Activated CD8-positive, alpha-beta memory T cell treated with anti-CD3 and anti-CD28 coated beads for 36 hours (primary cell): ENCODE measurements around the gene PRKD3. TPM values are rescaled to one million over a fixed set of nuclear protein-coding genes. Genes with fewer than 3 reads are reported as not detected.

Source experiments
- CTCF ChIA-PET: fragments of 350-600 bp; sonication (Branson Sonifier 250); formaldehyde crosslinking; loops from one replicate; lab custom pipeline; 2021; ENCODE audit warnings: antibody characterized with exemption; lab: Charles Lee
- POLR2A ChIA-PET: fragments of 350-600 bp; sonication (Branson Sonifier 250); formaldehyde crosslinking; loops from one replicate; lab custom pipeline; 2021; ENCODE audit warnings: antibody characterized with exemption; lab: Charles Lee
- total RNA-seq, 2 experiments: library from RNA; stranded (reverse); gene quantifications; one replicate each; pipeline ENCODE4 v1.2.3, GENCODE V29; 2021

PRKD3 gene
- 10 to 100 TPM; 61.0 to 67.1 TPM for total RNA-seq

DNA sequence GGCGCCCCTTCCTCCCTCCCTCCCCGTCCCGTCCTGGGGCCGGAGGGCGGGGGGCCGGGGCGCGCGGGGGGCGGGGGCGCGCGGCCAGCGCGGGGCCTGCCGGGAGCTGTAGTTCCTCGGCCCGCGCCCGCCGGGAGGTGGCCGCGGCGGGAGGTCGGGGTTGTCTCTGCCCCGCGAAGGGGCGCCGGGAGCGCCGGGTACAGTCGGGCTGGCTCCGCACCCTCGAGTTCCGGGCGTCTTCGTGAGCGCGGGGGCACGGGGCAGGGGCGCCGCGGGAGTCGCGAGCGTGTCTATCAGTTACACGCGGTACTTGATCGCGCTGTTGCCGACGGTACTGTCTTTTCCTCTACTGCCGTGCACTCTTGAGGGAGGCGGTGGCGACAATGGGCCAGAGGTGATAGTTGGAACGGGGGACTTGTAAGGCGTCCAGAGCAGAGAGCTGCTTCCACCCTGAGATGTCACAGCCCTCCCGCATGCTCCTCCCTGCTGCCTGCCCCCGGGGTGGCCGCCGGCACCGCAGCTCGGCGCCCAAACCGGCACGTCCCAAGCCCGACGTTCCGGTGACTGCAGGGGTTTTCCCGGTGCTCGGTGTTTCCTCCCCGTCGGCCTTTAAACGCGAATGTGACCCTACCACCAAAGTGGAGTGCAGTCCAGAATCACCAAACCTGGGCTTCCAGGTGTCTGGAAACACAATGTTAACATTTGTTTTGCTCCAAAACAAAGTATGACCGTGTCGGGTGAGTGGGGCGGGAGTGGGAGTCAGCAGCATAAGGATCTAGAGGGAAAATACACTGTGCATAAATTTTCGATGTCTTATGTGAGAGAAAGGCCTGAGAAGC is at the start of gene PRKD3:
Gene PRKD3 (minus strand): TSS at position 48 of the 839 bp plus-strand sequence. CDS start 8,309 bp downstream, outside the sequence.
- ChIA-PET POLR2A (interaction anchor here (0.5 to 1.2 kb wide), 3 partner anchors 11 to 1341 kb away, joined by 3 to 4 read pairs (median 3); partner anchors contain the start of gene GALM), CTCF (interaction anchor here (0.6 kb wide), 1 partner anchor 161 kb away, joined by 3 read pairs; no protein-coding TSS in a partner anchor)

- ChIA-PET CTCF (no interaction called here), POLR2A (interaction anchor here (0.7 kb wide), 1 partner anchor 19 kb away, joined by 3 read pairs; no protein-coding TSS in a partner anchor)
Measured at GRCh38 chr2:37372000-37372399, 47.4 kb upstream of the PRKD3 start.

DNA sequence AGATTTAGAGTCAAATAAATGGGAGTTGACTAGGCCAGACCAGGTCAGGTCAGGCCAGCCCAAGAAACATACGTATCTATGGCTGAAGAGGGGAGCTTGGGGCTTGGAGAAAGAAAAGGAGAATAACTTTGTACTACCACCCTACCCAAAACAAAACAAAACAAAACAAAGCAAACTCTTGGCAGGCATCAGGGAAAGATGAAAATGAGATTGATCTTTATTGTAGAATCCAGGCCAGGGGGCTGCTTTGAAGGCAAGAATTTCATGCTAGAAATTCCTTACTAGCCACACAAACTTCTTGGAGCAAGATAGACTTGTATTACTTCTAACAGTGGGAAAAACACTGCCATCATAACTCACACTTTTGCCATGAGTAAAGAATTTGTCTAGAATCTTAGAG is 46.0 kb upstream of the PRKD3 start:
- CTCF ChIA-PET, result interaction anchor here (0.6 kb wide), 2 partner anchors 44 to 630 kb away, joined by 3 to 4 read pairs; no protein-coding TSS in a partner anchor
- POLR2A ChIA-PET, result no interaction called here

- ChIA-PET POLR2A (interaction anchor here (3.2 kb wide), 1 partner anchor 9 kb away, joined by 15 read pairs; no protein-coding TSS in a partner anchor), CTCF (no interaction called here)
Measured at GRCh38 chr2:37367984-37368383, 43.4 kb upstream of the PRKD3 start.

DNA sequence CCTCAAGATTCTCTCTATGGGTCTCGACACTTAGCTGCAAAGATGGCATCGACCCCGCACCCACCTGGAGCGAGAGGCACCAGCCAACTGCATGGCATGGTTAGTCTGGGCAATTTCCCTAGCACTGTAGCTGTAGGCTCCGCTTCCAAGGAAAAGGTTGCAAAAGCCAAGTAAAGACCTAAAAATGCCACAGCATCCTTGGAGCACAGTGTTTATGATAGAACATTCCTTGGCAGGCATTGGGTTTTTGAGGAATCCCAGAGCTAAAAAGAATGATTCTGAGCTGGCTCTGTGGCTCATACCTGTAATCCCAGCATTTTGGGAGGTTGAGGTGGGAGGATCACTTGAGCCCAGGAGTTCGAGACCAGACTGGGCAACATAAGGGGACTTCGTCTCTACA is 42.7 kb upstream of the PRKD3 start:
- CTCF ChIA-PET, result interaction anchor here (1.0 to 1.1 kb wide), 2 partner anchors 9 to 10 kb away, joined by 3 to 6 read pairs; no protein-coding TSS in a partner anchor
- POLR2A ChIA-PET, result interaction anchor here (3.2 kb wide), 1 partner anchor 10 kb away, joined by 15 read pairs; no protein-coding TSS in a partner anchor

- POLR2A ChIA-PET, result interaction anchor here (3.2 kb wide), 1 partner anchor 10 kb away, joined by 15 read pairs; no protein-coding TSS in a partner anchor
- CTCF ChIA-PET, result interaction anchor here (1.0 to 1.1 kb wide), 2 partner anchors 9 to 10 kb away, joined by 3 to 6 read pairs; no protein-coding TSS in a partner anchor
Measured at GRCh38 chr2:37366773-37367172, 42.1 kb upstream of the PRKD3 start.

DNA sequence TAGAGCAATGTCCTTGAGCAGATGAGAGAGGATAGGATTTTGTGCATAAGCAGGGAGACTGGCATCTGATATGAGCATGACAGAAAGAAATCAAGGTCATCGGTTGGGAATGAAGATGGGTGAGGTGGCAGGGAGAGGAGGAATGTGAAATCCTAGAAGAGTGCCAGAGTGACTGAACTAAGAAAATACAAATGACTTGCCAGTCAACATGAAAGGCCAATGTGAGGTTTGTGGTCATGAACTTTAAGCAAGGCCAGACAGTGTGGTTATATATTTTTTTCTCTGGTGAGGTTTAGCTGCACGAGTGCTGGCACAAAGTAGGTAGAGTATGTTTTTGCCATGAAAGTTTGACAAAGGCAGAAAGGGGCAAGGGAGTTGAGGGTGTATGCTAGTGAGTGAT is 41.0 kb upstream of the PRKD3 start:
- ChIA-PET POLR2A (interaction anchor here (3.2 kb wide), 1 partner anchor 11 kb away, joined by 15 read pairs; no protein-coding TSS in a partner anchor), CTCF (no interaction called here)

DNA sequence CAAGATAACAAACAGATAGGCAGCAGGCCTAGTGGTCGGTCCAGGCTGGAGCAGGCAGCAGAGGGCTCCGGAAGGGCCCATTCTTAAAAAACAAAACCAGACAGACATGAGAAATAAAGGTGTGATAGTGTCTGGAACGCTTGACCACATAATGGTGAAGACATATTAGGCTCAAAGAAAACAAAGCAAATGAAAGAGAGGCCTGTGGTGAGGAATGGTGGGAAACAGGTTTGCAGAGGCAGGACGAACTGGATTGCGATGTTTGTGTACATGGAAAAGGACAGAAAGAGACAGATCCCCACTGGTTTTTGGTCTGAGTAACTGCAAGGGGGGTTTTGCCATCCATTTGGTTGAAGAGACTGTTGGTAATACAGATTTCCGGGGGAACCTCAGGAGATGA is 39.7 kb upstream of the PRKD3 start:
- ChIA-PET CTCF (no interaction called here), POLR2A (no interaction called here)

DNA sequence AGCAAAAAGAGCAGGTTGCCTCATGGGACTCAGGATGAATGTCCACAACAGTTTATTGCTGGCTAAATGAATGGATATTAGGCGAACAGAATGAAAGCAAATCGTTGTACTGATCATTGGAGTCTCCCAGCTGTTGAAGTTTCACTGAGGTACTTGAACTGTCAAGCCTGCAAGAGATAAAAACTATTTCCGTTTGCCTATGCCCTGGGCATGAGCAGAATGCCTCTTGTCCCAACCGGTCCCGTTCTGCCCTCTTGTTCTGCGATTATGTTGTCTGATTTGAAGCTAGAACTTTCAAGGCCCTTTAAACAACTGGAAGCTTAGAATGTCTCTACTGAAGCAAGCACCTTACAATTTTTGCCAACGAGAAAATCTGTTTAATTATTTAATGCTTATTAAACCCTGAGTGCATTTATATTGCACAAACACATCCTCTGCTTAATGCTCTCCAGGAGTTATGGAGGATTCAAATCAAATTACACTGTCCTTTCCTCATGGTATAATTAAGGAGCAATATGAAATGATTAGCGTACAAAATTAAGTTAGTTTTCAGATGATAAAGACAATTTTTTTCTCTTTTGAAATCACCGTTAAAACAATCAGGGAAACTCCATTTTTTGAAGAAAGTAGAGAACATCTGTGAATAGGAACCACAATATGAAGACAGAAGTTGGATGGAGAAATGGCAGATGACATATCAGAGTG is 37.5 kb upstream of the PRKD3 start:
- POLR2A ChIA-PET, result no interaction called here
- CTCF ChIA-PET, result no interaction called here

GRCh38 chr2:37361216-37361815 is 36.7 kb upstream of the PRKD3 start:
- POLR2A ChIA-PET, result no interaction called here
- CTCF ChIA-PET, result no interaction called here

GRCh38 chr2:37358466-37358865 is 33.8 kb upstream of the PRKD3 start:
- CTCF ChIA-PET, result no interaction called here
- POLR2A ChIA-PET, result no interaction called here

- POLR2A ChIA-PET, result no interaction called here
- CTCF ChIA-PET, result no interaction called here
Measured at GRCh38 chr2:37357530-37357929, 32.9 kb upstream of the PRKD3 start.

DNA sequence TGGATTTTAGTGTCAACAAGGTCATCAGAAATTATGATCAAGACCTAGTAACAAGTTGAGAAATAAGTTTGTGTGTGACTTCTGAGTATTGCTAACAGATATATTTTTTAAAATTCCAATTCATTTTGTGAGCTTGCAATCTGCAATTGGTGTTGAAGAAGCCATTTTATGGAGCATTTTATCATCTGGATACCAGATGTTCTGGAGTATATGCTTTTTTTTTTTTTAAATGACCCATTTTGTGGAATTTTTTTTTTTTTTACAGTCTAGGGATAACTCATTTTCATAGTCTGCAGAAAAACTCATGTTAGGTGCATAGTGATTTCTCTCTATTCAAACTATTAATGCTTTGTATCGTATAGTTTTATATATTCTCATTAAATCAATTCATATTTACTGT is 32.4 kb upstream of the PRKD3 start:
- POLR2A ChIA-PET, result no interaction called here
- CTCF ChIA-PET, result no interaction called here

- ChIA-PET CTCF (no interaction called here), POLR2A (no interaction called here)
Measured at GRCh38 chr2:37356299-37356698, 31.7 kb upstream of the PRKD3 start.

DNA sequence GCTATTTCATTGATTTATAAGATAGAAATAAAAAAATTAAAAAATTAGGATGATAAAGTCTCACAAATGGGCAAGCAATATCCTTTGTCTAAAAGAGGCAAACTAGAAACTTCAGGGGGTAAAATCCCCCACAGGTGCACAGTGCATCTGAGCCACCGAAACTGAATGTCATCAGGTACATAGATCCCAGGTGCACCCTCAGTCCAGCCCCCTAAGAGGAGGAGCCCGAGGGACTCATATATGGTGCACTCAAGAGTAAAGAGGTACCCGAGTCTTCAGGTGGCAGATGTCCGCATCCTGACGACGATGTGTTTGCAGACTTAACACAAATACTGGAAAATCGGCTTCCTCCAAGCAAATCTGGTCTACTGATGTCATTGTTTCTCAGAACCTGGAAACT is 31.1 kb upstream of the PRKD3 start:
- ChIA-PET POLR2A (no interaction called here), CTCF (no interaction called here)

- ChIA-PET CTCF (no interaction called here), POLR2A (no interaction called here)
Measured at GRCh38 chr2:37354531-37354930, 29.9 kb upstream of the PRKD3 start.

DNA sequence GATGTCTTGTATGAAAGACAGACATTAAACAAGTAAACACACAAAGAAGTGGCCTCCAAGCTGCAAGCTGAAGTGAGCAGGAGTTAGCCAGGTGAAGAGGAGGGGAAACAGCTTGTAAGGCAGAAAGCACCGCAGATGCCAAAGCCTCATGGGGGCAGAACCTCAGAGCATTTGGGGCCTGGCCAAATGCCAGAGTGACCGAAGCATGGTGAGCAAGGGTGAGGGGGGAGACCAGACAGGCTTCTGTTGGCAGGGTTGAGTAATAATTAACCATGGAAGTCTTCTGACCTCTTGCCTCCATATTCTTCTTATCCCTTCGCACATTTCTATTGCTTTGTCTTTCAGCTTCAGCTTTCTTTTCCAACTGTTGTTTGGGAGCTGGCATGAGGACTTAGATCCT is 25.4 kb upstream of the PRKD3 start:
- POLR2A ChIA-PET, result no interaction called here
- CTCF ChIA-PET, result interaction anchor here (1.2 kb wide), 1 partner anchor 24 kb away, joined by 3 read pairs; no protein-coding TSS in a partner anchor

DNA sequence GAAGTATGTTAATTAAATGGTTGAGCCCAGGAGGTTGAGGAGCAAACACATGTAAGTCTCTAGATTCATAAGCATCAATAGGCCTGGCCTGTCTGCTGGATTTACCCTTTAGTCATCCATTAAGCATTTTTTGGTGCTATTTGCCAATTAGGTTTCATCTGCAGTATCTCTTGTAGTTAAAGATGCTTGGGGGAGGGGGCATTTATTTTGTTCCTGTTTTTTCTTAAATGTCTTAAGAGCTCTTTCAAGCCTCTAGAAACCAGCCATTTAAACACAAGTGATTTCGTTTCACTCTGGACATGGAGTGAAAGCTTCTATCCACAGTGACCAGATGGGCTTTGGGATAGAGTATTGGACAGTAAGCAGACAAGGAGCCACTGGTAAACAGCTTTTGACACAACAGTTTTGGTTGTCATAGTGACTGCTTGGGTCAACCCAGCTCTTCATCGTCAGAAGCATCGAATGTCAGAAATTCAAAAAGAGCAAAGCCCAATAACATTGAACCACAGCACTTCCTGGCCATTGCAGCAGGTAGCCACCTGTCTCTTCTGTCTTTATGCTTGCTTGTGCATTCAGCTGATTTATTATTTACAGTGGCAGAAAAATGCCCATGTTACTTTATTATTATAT is 24.7 kb upstream of the PRKD3 start:
- ChIA-PET CTCF (interaction anchor here (1.2 kb wide), 1 partner anchor 25 kb away, joined by 3 read pairs; no protein-coding TSS in a partner anchor), POLR2A (no interaction called here)

- POLR2A ChIA-PET, result interaction anchor here (0.7 kb wide), 1 partner anchor 576 kb away, joined by 3 read pairs; no protein-coding TSS in a partner anchor
- CTCF ChIA-PET, result interaction anchor here (0.5 kb wide), 1 partner anchor 82 kb away, joined by 3 read pairs; no protein-coding TSS in a partner anchor
Measured at GRCh38 chr2:37348155-37348554, 23.5 kb upstream of the PRKD3 start.
